ENCODE measurements around the gene TMEFF2.
"Not testable (repeated sequence)": the region's sequence is repeated elsewhere in the genome, so short reads cannot be mapped to it uniquely, and the experiment has no call there.

Gene TMEFF2

GRCh38 chr2:192130312-192130711, 64.4 kb downstream of the TMEFF2 start:
- not testable (repeated sequence) for DNase-seq

GRCh38 chr2:192128655-192129054, 66.1 kb downstream of the TMEFF2 start:
- peak in 9 of 56 donors; percentile 2 to 31 (median 16) for DNase-seq

GRCh38 chr2:192127434-192127833, 67.3 kb downstream of the TMEFF2 start:
- DNase-seq, result no peak

GRCh38 chr2:192126912-192127311, 67.8 kb downstream of the TMEFF2 start:
- peak in 1 of 56 donors; percentile 17 for DNase-seq

- no peak for DNase-seq
Measured at GRCh38 chr2:192126426-192126825, 68.3 kb downstream of the TMEFF2 start.

GRCh38 chr2:192124571-192124970, 70.2 kb downstream of the TMEFF2 start:
- no peak for DNase-seq

GRCh38 chr2:192123847-192124246, 70.9 kb downstream of the TMEFF2 start:
- DNase-seq, result peak in 13 of 56 donors; percentile 2 to 54 (median 31)

GRCh38 chr2:192122946-192123345, 71.8 kb downstream of the TMEFF2 start:
- no peak for DNase-seq

GRCh38 chr2:192122141-192122540, 72.6 kb downstream of the TMEFF2 start:
- DNase-seq, result no peak

GRCh38 chr2:192119536-192119935, 75.2 kb downstream of the TMEFF2 start:
- DNase-seq, result no peak

- no peak for DNase-seq
Measured at GRCh38 chr2:192117705-192118104, 77.0 kb downstream of the TMEFF2 start.

GRCh38 chr2:192111536-192111935, 83.2 kb downstream of the TMEFF2 start:
- not testable (repeated sequence) for DNase-seq

- no peak for DNase-seq
Measured at GRCh38 chr2:192099742-192100141, 95.0 kb downstream of the TMEFF2 start.

GRCh38 chr2:192098814-192099491, 95.8 kb downstream of the TMEFF2 start:
- DNase-seq, result no peak

- no peak for DNase-seq
Measured at GRCh38 chr2:192091476-192091875, 103.3 kb downstream of the TMEFF2 start.

GRCh38 chr2:192090911-192091310, 103.8 kb downstream of the TMEFF2 start:
- no peak for DNase-seq

- no peak for DNase-seq
Measured at GRCh38 chr2:192087398-192087958, 107.3 kb downstream of the TMEFF2 start.

- DNase-seq, result no peak
Measured at GRCh38 chr2:192082121-192082520, 112.6 kb downstream of the TMEFF2 start.

GRCh38 chr2:192080096-192080495, 114.6 kb downstream of the TMEFF2 start:
- DNase-seq, result not testable (repeated sequence)

- no peak for DNase-seq
Measured at GRCh38 chr2:192073878-192074277, 120.9 kb downstream of the TMEFF2 start.

GRCh38 chr2:192072778-192073177, 122.0 kb downstream of the TMEFF2 start:
- no peak for DNase-seq

- DNase-seq, result no peak
Measured at GRCh38 chr2:192072261-192072660, 122.5 kb downstream of the TMEFF2 start.

GRCh38 chr2:192070099-192070498, 124.6 kb downstream of the TMEFF2 start:
- DNase-seq, result no peak

Measured in amygdala (tissue), 56 donors.